ENCODE results near the gene OR51M1.

GRCh38 chr11:5349550-5349949 is 34.1 kb upstream of the OR51M1 start:
- no peak for TF ChIP-seq POLR2AphosphoS5 (IDR thresholded peaks at IDR 0.05; ENCODE audit: low read depth)
- TF ChIP-seq CTCF (IDR thresholded peaks at IDR 0.05; ENCODE audit: insufficient read depth, low read length), result no peak

Measured in HL-60 (cell line).